Fibroblast of lung (primary cell): ENCODE results near the gene ACBD3. TPM values are rescaled to one million over a fixed set of nuclear protein-coding genes. Genes with fewer than 3 reads are reported as not detected.

ENCODE experiments used
- DNase-seq, 2 donors: peaks; one replicate each; pipeline versions ENCODE4 v3.0.0 to v3.0.0-alpha.2; 2010; ENCODE audit warnings: low read depth in 2 of 2
- H2AFZ ChIP-seq: 2 replicates; pipeline ENCODE4 v1.5.1; 2012; ENCODE audit warnings: low read length, control low read depth, inconsistent platforms
- H3K27ac ChIP-seq: 2 replicates; pipeline ENCODE4 v1.5.1; 2011; ENCODE audit warnings: low read length, control low read depth; ENCODE audit not compliant: insufficient read depth
- H3K27me3 ChIP-seq: 2 replicates; pipeline ENCODE4 v1.5.1; 2011; ENCODE audit warnings: mild to moderate bottlenecking, low read length; ENCODE audit not compliant: control insufficient read depth, insufficient read depth
- H3K36me3 ChIP-seq: 2 replicates; pipeline ENCODE4 v1.5.1; 2011; ENCODE audit warnings: low read length; ENCODE audit not compliant: control insufficient read depth, insufficient read depth
- H3K4me1 ChIP-seq: 2 replicates; pipeline ENCODE4 v1.5.1; 2011; ENCODE audit warnings: low read length; ENCODE audit not compliant: control insufficient read depth, insufficient read depth; ENCODE audit errors: extremely low read depth
- H3K4me2 ChIP-seq: 2 replicates; pipeline ENCODE4 v1.5.1; 2011; ENCODE audit warnings: low read length, control low read depth; ENCODE audit not compliant: insufficient read depth; ENCODE audit errors: extremely low read depth
- H3K4me3 ChIP-seq, 4 experiments: fragments of 200-600 bp in 1 of 4; sonication (generic) in 1 of 4; replicated peaks in 1 of 4; 2 replicates each; pipeline ENCODE4 v1.5.1; 2011 to 2016; ENCODE audit warnings: low read length in 4 of 4, low read depth in 3 of 4, mild to moderate bottlenecking in 3 of 4, control low read depth in 2 of 4, inconsistent platforms in 1 of 4, mixed read lengths in 1 of 4; ENCODE audit not compliant: insufficient read depth in 1 of 4; ENCODE audit errors: control extremely low read depth in 1 of 4
- H3K79me2 ChIP-seq: 2 replicates; pipeline ENCODE4 v1.5.1; 2012; ENCODE audit warnings: mild to moderate bottlenecking, low read length, inconsistent platforms; ENCODE audit not compliant: control insufficient read depth, insufficient read depth
- H3K9ac ChIP-seq: 2 replicates; pipeline ENCODE4 v1.5.1; 2011; ENCODE audit warnings: mild to moderate bottlenecking, low read length, control low read depth; ENCODE audit not compliant: insufficient read depth
- H3K9me3 ChIP-seq: 2 replicates; pipeline ENCODE4 v1.5.1; 2012; ENCODE audit warnings: low read depth, low read length; ENCODE audit not compliant: control insufficient read depth, insufficient read depth
- H4K20me1 ChIP-seq: 2 replicates; pipeline ENCODE4 v1.5.1; 2011; ENCODE audit warnings: low read length; ENCODE audit not compliant: control insufficient read depth, insufficient read depth; ENCODE audit errors: extremely low read depth
- EZH2 ChIP-seq: IDR thresholded peaks from 2 replicates; pipeline ENCODE4 v1.5.1; 2012; ENCODE audit warnings: low read length, control low read depth, mild to moderate bottlenecking; ENCODE audit errors: missing control alignments
- polyA plus RNA-seq, 2 donors: library from polyadenylated mRNA; depleted of rRNA in 1 of 2; stranded (reverse) in 1 of 2; unstranded in 1 of 2; fragments of >200 nt; gene quantifications; 2 replicates each; pipeline ENCODE4 v1.2.1, GENCODE V29; 2011 to 2012; ENCODE audit warnings: missing spikeins in 1 of 2
- total RNA-seq: library from RNA; depleted of rRNA; stranded (reverse); fragments of >200 nt; gene quantifications from 2 replicates; pipeline ENCODE4 v1.2.1, GENCODE V29; 2014
- TF ChIP-seq, protein P1 (sequence below), 2 donors: IDR thresholded peaks in 1 of 2; conservative IDR thresholded peaks in 1 of 2; 1 replicate in 1 of 2; 2 replicates in 1 of 2; pipeline ENCODE4 v1.5.1; 2011 to 2012; ENCODE audit warnings: low read length in 2 of 2, control low read depth in 1 of 2, inconsistent platforms in 1 of 2, low read depth in 1 of 2, mild to moderate bottlenecking in 1 of 2

The ACBD3 gene
- total and polyA plus RNA-seq, 2 donors (not counting 1 experiment from before 2014, with no cell fraction given): 67.7 to 85.0 TPM

DNA sequence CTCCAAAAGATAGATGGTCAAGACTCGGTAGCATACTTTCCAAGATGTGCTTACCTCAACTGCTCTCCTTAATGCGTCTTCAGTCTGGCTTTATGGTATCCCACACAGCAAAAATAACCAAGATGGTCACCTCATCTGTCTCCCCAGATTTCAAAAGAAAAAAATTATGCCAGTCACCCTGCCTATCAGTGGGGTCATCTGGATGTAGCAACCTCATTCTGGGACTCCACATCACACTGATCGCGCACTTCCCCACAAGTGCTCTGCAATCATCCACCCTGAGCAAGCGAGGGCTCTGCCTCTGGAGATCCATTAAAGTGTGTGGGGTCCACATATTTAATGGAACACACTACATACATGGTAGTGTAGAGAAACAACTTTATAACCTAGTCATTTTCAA lies 42.5 kb downstream of the ACBD3 start:
- Histone ChIP-seq H3K36me3 (peaks cover 4% of the 10 kb centered on the region), H3K27ac (no peak overlapping the region), H3K9me3 (no peaks in the 10 kb centered on the region), H3K79me2 (no peaks in the 10 kb centered on the region), H3K4me3 (no peak overlapping the region), H3K9ac (no peak overlapping the region), H2AFZ (no peak overlapping the region), H4K20me1 (no peaks in the 10 kb centered on the region), H3K27me3 (no peaks in the 10 kb centered on the region), H3K4me2 (no peak overlapping the region), H3K4me1 (no peaks in the 10 kb centered on the region)
- TF ChIP-seq, protein P1, sequence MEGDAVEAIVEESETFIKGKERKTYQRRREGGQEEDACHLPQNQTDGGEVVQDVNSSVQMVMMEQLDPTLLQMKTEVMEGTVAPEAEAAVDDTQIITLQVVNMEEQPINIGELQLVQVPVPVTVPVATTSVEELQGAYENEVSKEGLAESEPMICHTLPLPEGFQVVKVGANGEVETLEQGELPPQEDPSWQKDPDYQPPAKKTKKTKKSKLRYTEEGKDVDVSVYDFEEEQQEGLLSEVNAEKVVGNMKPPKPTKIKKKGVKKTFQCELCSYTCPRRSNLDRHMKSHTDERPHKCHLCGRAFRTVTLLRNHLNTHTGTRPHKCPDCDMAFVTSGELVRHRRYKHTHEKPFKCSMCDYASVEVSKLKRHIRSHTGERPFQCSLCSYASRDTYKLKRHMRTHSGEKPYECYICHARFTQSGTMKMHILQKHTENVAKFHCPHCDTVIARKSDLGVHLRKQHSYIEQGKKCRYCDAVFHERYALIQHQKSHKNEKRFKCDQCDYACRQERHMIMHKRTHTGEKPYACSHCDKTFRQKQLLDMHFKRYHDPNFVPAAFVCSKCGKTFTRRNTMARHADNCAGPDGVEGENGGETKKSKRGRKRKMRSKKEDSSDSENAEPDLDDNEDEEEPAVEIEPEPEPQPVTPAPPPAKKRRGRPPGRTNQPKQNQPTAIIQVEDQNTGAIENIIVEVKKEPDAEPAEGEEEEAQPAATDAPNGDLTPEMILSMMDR (conservative IDR thresholded peaks at IDR 0.05 in 1 of 2, IDR thresholded peaks at IDR 0.05 in 1 of 2; ENCODE audit: low read depth in 1 of 2, low read length in 2 of 2): no peak
- no peak for TF ChIP-seq EZH2
- no peak for DNase-seq

GRCh38 chr1:226135709-226136108 lies 50.8 kb downstream of the ACBD3 start:
- H4K20me1 ChIP-seq: no peaks in the 10 kb centered on the region
- H2AFZ ChIP-seq: no peak overlapping the region
- H3K4me2 ChIP-seq: no peak overlapping the region
- H3K9me3 ChIP-seq: no peaks in the 10 kb centered on the region
- DNase-seq: peak in 1 of 2 donors; percentile 5
- no peaks in the 10 kb centered on the region for H3K79me2 ChIP-seq
- no peaks in the 10 kb centered on the region for H3K27me3 ChIP-seq
- no peak overlapping the region for H3K27ac ChIP-seq
- H3K9ac ChIP-seq: no peak overlapping the region
- H3K4me1 ChIP-seq: no peaks in the 10 kb centered on the region
- TF ChIP-seq EZH2: no peak
- TF ChIP-seq, protein P1 (conservative IDR thresholded peaks at IDR 0.05 in 1 of 2, IDR thresholded peaks at IDR 0.05 in 1 of 2; ENCODE audit: low read depth in 1 of 2, low read length in 2 of 2): no peak
- no peaks in the 10 kb centered on the region for H3K36me3 ChIP-seq
- H3K4me3 ChIP-seq: no peak overlapping the region

DNA sequence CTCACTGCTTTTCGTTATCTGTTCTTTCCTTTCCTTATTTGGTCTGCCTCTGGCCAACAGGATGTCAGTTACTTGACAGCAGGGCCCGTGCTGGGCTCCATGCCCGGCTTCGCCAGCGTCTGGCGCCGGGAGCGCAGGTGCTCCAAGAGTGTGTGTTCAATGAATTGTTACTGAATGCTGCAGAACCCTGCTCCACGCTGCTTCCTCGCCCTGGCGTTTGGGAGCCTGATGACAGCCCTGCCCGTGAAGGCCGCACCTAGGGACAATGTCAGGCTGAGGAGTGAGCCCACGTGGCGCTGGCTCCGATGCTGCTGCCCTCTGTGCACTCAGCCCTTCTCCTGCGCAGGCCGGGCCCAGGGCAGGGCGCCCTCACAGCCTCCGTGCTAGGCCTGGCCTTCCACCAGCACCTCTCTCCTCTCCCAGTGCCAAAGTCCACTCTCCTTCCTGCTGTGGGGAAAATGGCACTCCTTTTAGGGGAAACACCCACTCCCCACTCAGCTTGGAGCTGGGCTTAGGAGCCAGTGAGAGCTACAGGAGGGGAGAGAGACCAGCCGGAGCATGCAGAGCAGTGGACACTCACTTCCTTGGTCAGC lies 51.4 kb downstream of the ACBD3 start:
- DNase-seq: peak in 1 of 2 donors; percentile 52
- Histone ChIP-seq H3K4me3 (no peak overlapping the region), H3K79me2 (no peaks in the 10 kb centered on the region), H3K9me3 (no peaks in the 10 kb centered on the region), H3K4me2 (no peak overlapping the region), H4K20me1 (no peaks in the 10 kb centered on the region), H3K27me3 (no peaks in the 10 kb centered on the region), H3K9ac (no peak overlapping the region), H3K4me1 (no peaks in the 10 kb centered on the region), H3K36me3 (no peaks in the 10 kb centered on the region), H3K27ac (no peak overlapping the region), H2AFZ (no peak overlapping the region)
- TF ChIP-seq, protein P1 (conservative IDR thresholded peaks at IDR 0.05 in 1 of 2, IDR thresholded peaks at IDR 0.05 in 1 of 2; ENCODE audit: low read depth in 1 of 2, low read length in 2 of 2): no peak
